HepG2 (cell line): ENCODE measurements around the gene PMS1. TPM values are rescaled to one million over a fixed set of nuclear protein-coding genes. Genes with fewer than 3 reads are reported as not detected.

Source experiments
- ATAC-seq: fragments of 200-7000 bp; cut with Tn5 transposase; 3 replicates; pipeline ENCODE4 v1.9.1; 2020; ENCODE audit warnings: mild to moderate bottlenecking, moderate library complexity
- BruUV-seq: library from RNA; stranded (reverse); fragments of 400-500 nt; replicated peaks from 2 replicates; lab custom pipeline; 2021; lab: Mats Ljungman, UMichigan
- CTCF ChIA-PET: fragments of 300-600 bp; formaldehyde crosslinking; extraction: SDS; loops from one replicate; lab custom pipeline; 2021; ENCODE audit warnings: low total read pairs, inconsistent platforms, low intra/inter-chr PET ratio; lab: Yijun Ruan, JAX
- POLR2A ChIA-PET: fragments of 350-600 bp; sonication (Branson Sonifier 250); formaldehyde crosslinking; loops from one replicate; lab custom pipeline; 2020; ENCODE audit warnings: antibody characterized with exemption, inconsistent platforms; lab: Yijun Ruan, JAX
- DNase-seq: peaks from one replicate; pipeline ENCODE4 v3.0.0-alpha.2; 2015; ENCODE audit warnings: low spot score
- FAIRE-seq: peaks from 3 replicates; lab custom pipeline; 2011; peaks lifted over from hg19 to GRCh38; lab: Jason Lieb, UNC
- H2AFZ ChIP-seq: one replicate; pipeline ENCODE4 v1.6.1; 2011; ENCODE audit warnings: low read length, inconsistent platforms
- H3K27ac ChIP-seq: fragments of 300-600 bp; 3 replicates; pipeline ENCODE4 v1.8.0; 2011; ENCODE audit warnings: mixed run types, mild to moderate bottlenecking, mixed read lengths, low read length, inconsistent platforms; ENCODE audit not compliant: insufficient read depth; ENCODE audit errors: extremely low read length
- H3K27me3 ChIP-seq, 2 experiments: fragments of 200-600 bp in 1 of 2; 2 replicates in 1 of 2; 3 replicates in 1 of 2; pipeline versions ENCODE4 v1.6.0 to v1.8.0; 2011; ENCODE audit warnings: low read length in 2 of 2, mild to moderate bottlenecking in 2 of 2, moderate library complexity in 2 of 2, inconsistent platforms in 1 of 2; ENCODE audit not compliant: insufficient read depth in 2 of 2, control insufficient read depth in 1 of 2
- H3K36me3 ChIP-seq, 2 experiments: fragments of 200-600 bp in 1 of 2; replicated peaks in 1 of 2; 2 replicates in 1 of 2; 3 replicates in 1 of 2; pipeline versions ENCODE4 v1.5.1 to v1.8.0; 2011; ENCODE audit warnings: low read length in 2 of 2, inconsistent platforms in 1 of 2; ENCODE audit not compliant: insufficient read depth in 2 of 2, control insufficient read depth in 1 of 2
- H3K4me1 ChIP-seq: 2 replicates; pipeline ENCODE4 v1.5.1; 2012; ENCODE audit warnings: low read length, inconsistent platforms; ENCODE audit not compliant: insufficient read depth
- H3K4me2 ChIP-seq: 2 replicates; pipeline ENCODE4 v1.6.0; 2011; ENCODE audit warnings: low read depth, low read length, inconsistent platforms
- H3K4me3 ChIP-seq, 3 experiments: fragments of 200-600 bp in 1 of 3; sonication (generic), shearing (Covaris generic) in 1 of 3; replicated peaks in 1 of 3; 2 replicates each; pipeline ENCODE4 v1.5.1; 2011 to 2016; ENCODE audit warnings: low read length in 3 of 3, inconsistent platforms in 2 of 3, low read depth in 2 of 3, mild to moderate bottlenecking in 2 of 3, control low read depth in 1 of 3, mixed read lengths in 1 of 3; ENCODE audit not compliant: insufficient read depth in 1 of 3
- H3K79me2 ChIP-seq: one replicate; pipeline ENCODE4 v1.6.1; 2011; ENCODE audit warnings: low read length, inconsistent platforms; ENCODE audit not compliant: insufficient read depth
- H3K9ac ChIP-seq: 2 replicates; pipeline ENCODE4 v1.6.0; 2011; ENCODE audit warnings: mild to moderate bottlenecking, low read depth, low read length, inconsistent platforms; ENCODE audit not compliant: insufficient read depth
- H3K9me3 ChIP-seq: 2 replicates; pipeline ENCODE4 v1.5.1; 2012; ENCODE audit warnings: mild to moderate bottlenecking, low read length
- H4K20me1 ChIP-seq: 2 replicates; pipeline ENCODE4 v1.6.0; 2011; ENCODE audit warnings: inconsistent platforms, mild to moderate bottlenecking, low read length, moderate library complexity; ENCODE audit not compliant: insufficient read depth
- BHLHE40 ChIP-seq: IDR thresholded peaks from 2 replicates; pipeline ENCODE4 v1.6.1; 2011; ENCODE audit warnings: low read length, improper control_type of control experiment
- KLF16 ChIP-seq, 2 experiments: sonication (generic) in 1 of 2; formaldehyde crosslinking in 1 of 2; IDR thresholded peaks; 2 replicates each; pipeline versions ENCODE4 v1.6.1 to v1.8.0; 2016 to 2023; ENCODE audit warnings: missing genetic modification reagents in 2 of 2, missing compliant biosample characterization in 1 of 2
- KMT2A ChIP-seq: sonication (generic); formaldehyde crosslinking; IDR thresholded peaks from 2 replicates; pipeline ENCODE4 v1.4.0; 2020; ENCODE audit warnings: missing genetic modification reagents
- MTA3 ChIP-seq: sonication (generic); formaldehyde crosslinking; IDR thresholded peaks from 2 replicates; pipeline ENCODE4 v1.4.0; 2020; ENCODE audit warnings: missing genetic modification reagents
- ONECUT2 ChIP-seq: sonication (generic); formaldehyde crosslinking; IDR thresholded peaks from 2 replicates; pipeline ENCODE4 v1.4.0; 2020; ENCODE audit warnings: missing genetic modification reagents
- PHF21A ChIP-seq: sonication (generic); formaldehyde crosslinking; IDR thresholded peaks from 2 replicates; pipeline ENCODE4 v1.5.0; 2020; ENCODE audit warnings: mild to moderate bottlenecking, missing genetic modification reagents
- RCOR2 ChIP-seq: IDR thresholded peaks from 2 replicates; pipeline ENCODE4 v1.6.1; 2016; ENCODE audit warnings: missing biosample characterization, missing genetic modification reagents
- SKI ChIP-seq: fragments of 450-650 bp; IDR thresholded peaks from one replicate; pipeline ENCODE4 v1.6.1; 2018; ENCODE audit warnings: mild to moderate bottlenecking; ENCODE audit not compliant: partially characterized antibody
- SMAD9 ChIP-seq: sonication (generic); formaldehyde crosslinking; IDR thresholded peaks from 2 replicates; pipeline ENCODE4 v1.5.1; 2020; ENCODE audit warnings: mild to moderate bottlenecking, missing genetic modification reagents
- TGIF2 ChIP-seq: IDR thresholded peaks from 2 replicates; pipeline ENCODE4 v1.6.1; 2016; ENCODE audit warnings: control low read depth, missing compliant biosample characterization
- ZBED4 ChIP-seq: sonication (generic); formaldehyde crosslinking; IDR thresholded peaks from 2 replicates; pipeline ENCODE4 v1.4.0; 2020; ENCODE audit warnings: missing genetic modification reagents, borderline replicate concordance
- ZBTB1 ChIP-seq: sonication (generic); formaldehyde crosslinking; IDR thresholded peaks from 2 replicates; pipeline ENCODE4 v1.4.0; 2020; ENCODE audit warnings: missing genetic modification reagents, borderline replicate concordance
- ZNF143 ChIP-seq: sonication (generic); formaldehyde crosslinking; IDR thresholded peaks from 2 replicates; pipeline ENCODE4 v1.4.0; 2020; ENCODE audit warnings: missing genetic modification reagents
- ZNF280D ChIP-seq: sonication (generic); formaldehyde crosslinking; IDR thresholded peaks from 2 replicates; pipeline ENCODE4 v1.5.1; 2020; ENCODE audit warnings: mild to moderate bottlenecking, missing genetic modification reagents
- ZNF296 ChIP-seq: sonication (generic); formaldehyde crosslinking; conservative IDR thresholded peaks from 2 replicates; pipeline ENCODE4 v1.5.0; 2020; ENCODE audit warnings: mild to moderate bottlenecking, missing genetic modification reagents
- ZNF33B ChIP-seq: sonication (generic); formaldehyde crosslinking; IDR thresholded peaks from 2 replicates; pipeline ENCODE4 v1.5.1; 2020; ENCODE audit warnings: mild to moderate bottlenecking, missing genetic modification reagents
- ZNF441 ChIP-seq: sonication (generic); formaldehyde crosslinking; IDR thresholded peaks from 2 replicates; pipeline ENCODE4 v1.7.0; 2021; ENCODE audit warnings: missing genetic modification reagents, borderline replicate concordance
- ZNF547 ChIP-seq: sonication (generic); formaldehyde crosslinking; IDR thresholded peaks from 2 replicates; pipeline ENCODE4 v1.5.1; 2020; ENCODE audit warnings: mild to moderate bottlenecking, missing genetic modification reagents
- ZNF562 ChIP-seq: sonication (generic); formaldehyde crosslinking; IDR thresholded peaks from 2 replicates; pipeline ENCODE4 v1.8.0; 2022; ENCODE audit warnings: missing genetic modification reagents, borderline replicate concordance
- WGBS: methylation state at CpG from one replicate; pipeline ENCODE4 v1.1.6; 2017; ENCODE audit warnings: low lambda C conversion rate; 5-methylcytosine and 5-hydroxymethylcytosine counted together
- in situ Hi-C: cut with HindIII; loops from 2 replicates; pipeline ENCODE4 v1.10.0; 2017; ENCODE audit warnings: low pct_unique_long_range_greater_than_20kb; ENCODE audit not compliant: extremely low pct_ligation_motif_present
- intact Hi-C: fragments of 100-400 bp; cut with micrococcal nuclease; formaldehyde crosslinking; loops from one replicate; pipeline ENCODE4 v1.10.0; 2022; ENCODE audit not compliant: unreplicated experiment
- polyA plus RNA-seq, 8 experiments: library from polyadenylated mRNA; depleted of rRNA in 3 of 8; stranded (reverse) in 7 of 8; unstranded in 1 of 8; fragments of >200 nt; fragmentation: Illumina TruSeq in 4 of 8; extraction: Trizol in 4 of 8; gene quantifications; 2 replicates each; pipeline versions ENCODE4 v1.2.1 to v1.2.3, GENCODE V29; 2011 to 2016; ENCODE audit warnings: low read depth in 4 of 8, missing spikeins in 1 of 8, mixed read lengths in 1 of 8; ENCODE audit not compliant: insufficient read depth in 1 of 8
- total RNA-seq, 5 experiments: library from RNA; depleted of rRNA; stranded (reverse); fragments of >200 nt; fragmentation: Illumina TruSeq; extraction: Trizol; gene quantifications; 2 replicates each; pipeline ENCODE4 v1.2.3, GENCODE V29; 2016; ENCODE audit warnings: low read depth in 1 of 5

Gene PMS1
- total and polyA plus RNA-seq, 2 of the 13 experiments (the other 11 are each of a cell fraction or from before 2014, with no cell fraction given), result 14.6 to 39.9 TPM

- H3K27ac ChIP-seq, result peak overlapping the region; percentile 94
- in situ Hi-C loops, result no loop called here
- CTCF ChIA-PET, result no interaction called here
- BruUV-seq, result no TSS peak
- ATAC-seq, result peak; percentile 41
- H2AFZ ChIP-seq, result peak overlapping the region; percentile 85
- no peak for FAIRE-seq
- intact Hi-C loops, result loop anchor here (5.0 kb wide), 1 partner anchor 341 kb away; the partner anchor contains the start of gene WDR75
- peak overlapping the region; percentile 96 for H3K9ac ChIP-seq
- peaks cover 7 to 23% of the 10 kb centered on the region in 2 experiments for H3K36me3 ChIP-seq
- H3K9me3 ChIP-seq, result no peaks in the 10 kb centered on the region
- DNase-seq, result peak; percentile 44
- H3K79me2 ChIP-seq, result peaks cover 65% of the 10 kb centered on the region
- 1% methylated on average over 13 of the region's 17 CpGs for WGBS
- POLR2A ChIA-PET, result interaction anchor here (0.9 to 2.8 kb wide), 16 partner anchors 10 to 536 kb away, joined by 3 to 51 read pairs (median 5); partner anchors contain the start of genes ASNSD1, HIBCH, OSGEPL1 and WDR75
- H3K4me3 ChIP-seq, result peak overlapping the region; percentile 79 to 83 (median 81)
- peak overlapping the region; percentile 84 for H3K4me2 ChIP-seq
- H3K4me1 ChIP-seq, result peaks cover 36% of the 10 kb centered on the region
- no peaks in the 10 kb centered on the region; a peak in 1 of 5 replicates for H3K27me3 ChIP-seq
- H4K20me1 ChIP-seq, result no peaks in the 10 kb centered on the region; the same call in 1 of the 2 replicates
- TF ChIP-seq ZNF547 (no peak), KMT2A (CRISPR knock-in tag) (no peak), ZBED4 (CRISPR knock-in tag) (no peak), RCOR2 (CRISPR knock-in tag) (no peak), ZNF296 (no peak), ZNF143 (CRISPR knock-in tag) (no peak), ZNF562 (CRISPR knock-in tag) (no peak), ZNF280D (no peak), ZNF441 (CRISPR knock-in tag) (no peak), TGIF2 (no peak), ONECUT2 (CRISPR knock-in tag) (no peak), SKI (no peak), KLF16 (CRISPR knock-in tag; IDR thresholded peaks at IDR 0.05) (no peak), ZNF33B (CRISPR knock-in tag) (no peak), BHLHE40 (no peak), MTA3 (no peak), ZBTB1 (CRISPR knock-in tag) (no peak), SMAD9 (no peak), PHF21A (CRISPR knock-in tag) (no peak)
Measured at GRCh38 chr2:189783451-189783926, 761 bp upstream of the PMS1 start.
